HS-5 (cell line): Measurements from ENCODE around the gene ZNF284.

Experiments
- DNase-seq: peaks from one replicate; pipeline ENCODE4 v3.0.0-alpha.2; 2012; ENCODE audit warnings: low read depth

Gene ZNF284

GRCh38 chr19:44071824-44072542, at the start of gene ZNF284:
Gene ZNF284 (plus strand): TSS chr19:44072159. CDS start chr19:44076390, 4,231 bp downstream.
- DNase-seq: no peak

- no peak for DNase-seq
Observed at GRCh38 chr19:44024900-44025216, 47.1 kb upstream of the ZNF284 start.

- peak; percentile 65 for DNase-seq
Observed at GRCh38 chr19:44025217-44025936, 46.6 kb upstream of the ZNF284 start, which contains the start of gene ZNF222. Gene ZNF222 (plus strand): TSS chr19:44025379. CDS start chr19:44025437, 58 bp downstream.

- DNase-seq: no peak
Observed at GRCh38 chr19:44026622-44027021, 45.3 kb upstream of the ZNF284 start.

GRCh38 chr19:44032001-44032610, 39.9 kb upstream of the ZNF284 start:
- DNase-seq: no peak

GRCh38 chr19:44042147-44042546, 29.8 kb upstream of the ZNF284 start:
- DNase-seq: no peak

GRCh38 chr19:44050740-44051649, 21.0 kb upstream of the ZNF284 start:
- no peak for DNase-seq

GRCh38 chr19:44051650-44052402, 20.1 kb upstream of the ZNF284 start, which contains the start of gene ZNF223:
Gene ZNF223 (plus strand): TSS chr19:44052036. CDS start chr19:44055177, 3,141 bp downstream.
- peak; percentile 71 for DNase-seq

GRCh38 chr19:44055870-44056269, 16.1 kb upstream of the ZNF284 start:
- no peak for DNase-seq

GRCh38 chr19:44059229-44059628, 12.7 kb upstream of the ZNF284 start:
- DNase-seq: no peak

- DNase-seq: no peak
Observed at GRCh38 chr19:44061038-44061437, 10.9 kb upstream of the ZNF284 start.

GRCh38 chr19:44066305-44066704, 5.7 kb upstream of the ZNF284 start:
- DNase-seq: no peak

GRCh38 chr19:44069415-44069814, 2.5 kb upstream of the ZNF284 start:
- no peak for DNase-seq

GRCh38 chr19:44072543-44073401, 813 bp downstream of the ZNF284 start:
- no peak for DNase-seq

GRCh38 chr19:44076325-44076724, 4.4 kb downstream of the ZNF284 start:
- DNase-seq: no peak

GRCh38 chr19:44092108-44092507, 20.1 kb downstream of the ZNF284 start:
- DNase-seq: no peak

GRCh38 chr19:44093931-44094765, 22.2 kb downstream of the ZNF284 start, which contains the start of gene ZNF224:
Gene ZNF224 (plus strand): TSS chr19:44094361. CDS start chr19:44097874, 3,513 bp downstream.
- DNase-seq: peak; percentile 67

- no peak for DNase-seq
Observed at GRCh38 chr19:44107751-44108150, 35.8 kb downstream of the ZNF284 start.

- no peak for DNase-seq
Observed at GRCh38 chr19:44109458-44109857, 37.5 kb downstream of the ZNF284 start.
